ENCODE data around the gene HBE1. TPM values are rescaled to one million over a fixed set of nuclear protein-coding genes. Genes with fewer than 3 reads are reported as not detected.
A peak's percentile ranks its signal among the peaks of the same experiment; 100 is the strongest.

Gene HBE1
- total RNA-seq, 1 donor from 2014 or later = not detected

- H3K27ac ChIP-seq = no peak overlapping the region
These were observed 14.1 kb upstream of the HBE1 start for GRCh38 chr11:5283882-5284281.

GRCh38 chr11:5283086-5283485, 13.3 kb upstream of the HBE1 start:
- Histone ChIP-seq H3K4me3 (no peak overlapping the region), H3K4me1 (no peaks in the 10 kb centered on the region), H3K27me3 (no peaks in the 10 kb centered on the region), H3K9me3 (no peaks in the 10 kb centered on the region), H3K36me3 (no peaks in the 10 kb centered on the region), H3K27ac (no peak overlapping the region)
- intact Hi-C loops (cut with DNase I) = no loop called here
- ATAC-seq (no peak), DNase-seq (no peak)
- TF ChIP-seq CTCF (IDR thresholded peaks at IDR 0.05) = no peak

More at GRCh38 chr11:5283882-5284281, 14.1 kb upstream of the HBE1 start:
- intact Hi-C loops (cut with DNase I) = no loop called here
- TF ChIP-seq CTCF (IDR thresholded peaks at IDR 0.05) = no peak
- no peak for ATAC-seq
- H3K27me3 ChIP-seq = no peaks in the 10 kb centered on the region
- DNase-seq = no peak
- no peaks in the 10 kb centered on the region for H3K36me3 ChIP-seq
- H3K9me3 ChIP-seq = no peaks in the 10 kb centered on the region
- H3K4me1 ChIP-seq = no peaks in the 10 kb centered on the region
- H3K4me3 ChIP-seq = no peak overlapping the region

GRCh38 chr11:5282628-5283027, 12.9 kb upstream of the HBE1 start:
- no peak overlapping the region for H3K27ac ChIP-seq
- H3K27me3 ChIP-seq = no peaks in the 10 kb centered on the region
- ATAC-seq (no peak), DNase-seq (no peak)
- TF ChIP-seq CTCF (IDR thresholded peaks at IDR 0.05) = no peak
- H3K4me3 ChIP-seq = no peak overlapping the region
- no peaks in the 10 kb centered on the region for H3K36me3 ChIP-seq
- H3K4me1 ChIP-seq = no peaks in the 10 kb centered on the region
- intact Hi-C loops (cut with DNase I) = no loop called here
- H3K9me3 ChIP-seq = no peaks in the 10 kb centered on the region

GRCh38 chr11:5281596-5281995, 11.9 kb upstream of the HBE1 start:
- no peak overlapping the region for H3K27ac ChIP-seq
- H3K4me1 ChIP-seq = no peaks in the 10 kb centered on the region
- H3K4me3 ChIP-seq = no peak overlapping the region
- intact Hi-C loops (cut with DNase I) = no loop called here
- no peaks in the 10 kb centered on the region for H3K27me3 ChIP-seq
- H3K36me3 ChIP-seq = no peaks in the 10 kb centered on the region
- TF ChIP-seq CTCF (IDR thresholded peaks at IDR 0.05) = no peak
- ATAC-seq (no peak), DNase-seq (no peak)
- no peaks in the 10 kb centered on the region for H3K9me3 ChIP-seq

GRCh38 chr11:5280582-5281102, 10.9 kb upstream of the HBE1 start:
- intact Hi-C loops (cut with DNase I) = no loop called here
- TF ChIP-seq CTCF (IDR thresholded peaks at IDR 0.05) = no peak
- no peak for DNase-seq
- H3K4me1 ChIP-seq = no peaks in the 10 kb centered on the region
- ATAC-seq = peak; percentile 55
- H3K27me3 ChIP-seq = no peaks in the 10 kb centered on the region
- no peaks in the 10 kb centered on the region for H3K36me3 ChIP-seq
- H3K27ac ChIP-seq = no peak overlapping the region
- no peak overlapping the region for H3K4me3 ChIP-seq
- H3K9me3 ChIP-seq = no peaks in the 10 kb centered on the region
